Endodermal cell (in vitro differentiated cells): ENCODE measurements around the gene RSPRY1. TPM values are rescaled to one million over a fixed set of nuclear protein-coding genes. Genes with fewer than 3 reads are reported as not detected.

ENCODE experiments used
- DNase-seq: peaks from one replicate; pipeline ENCODE4 v3.0.0-alpha.2; 2017
- H3K27ac ChIP-seq: 2 replicates; pipeline ENCODE4 v1.5.1; 2013; ENCODE audit warnings: mild to moderate bottlenecking, low read depth, low read length, moderate library complexity
- H3K27me3 ChIP-seq: 2 replicates; pipeline ENCODE4 v1.6.1; 2013; ENCODE audit warnings: mild to moderate bottlenecking, low read length, moderate library complexity; ENCODE audit not compliant: insufficient read depth, control insufficient read depth, poor library complexity, severe bottlenecking
- H3K36me3 ChIP-seq: 2 replicates; pipeline ENCODE4 v1.7.0; 2013; ENCODE audit warnings: mild to moderate bottlenecking, low read length, moderate library complexity; ENCODE audit not compliant: control insufficient read depth, insufficient read depth
- H3K4me1 ChIP-seq: one replicate; pipeline ENCODE4 v1.7.0; 2013; ENCODE audit warnings: low read length; ENCODE audit not compliant: control insufficient read depth, insufficient read depth
- H3K4me3 ChIP-seq: 2 replicates; pipeline ENCODE4 v1.5.1; 2013; ENCODE audit warnings: mild to moderate bottlenecking, low read length, moderate library complexity
- H3K9ac ChIP-seq: 2 replicates; pipeline ENCODE4 v1.6.1; 2013; ENCODE audit warnings: mild to moderate bottlenecking, low read length, moderate library complexity; ENCODE audit not compliant: poor library complexity, severe bottlenecking; ENCODE audit errors: extremely low read depth
- H3K9me3 ChIP-seq: 2 replicates; pipeline ENCODE4 v1.6.1; 2013; ENCODE audit warnings: mild to moderate bottlenecking, low read length, moderate library complexity; ENCODE audit not compliant: control insufficient read depth
- H3K27ac Mint-ChIP-seq: 2 replicates; pipeline ENCODE4 v1.8.0; 2020; ENCODE audit warnings: mixed read lengths
- H3K27me3 Mint-ChIP-seq: 2 replicates; pipeline ENCODE4 v1.8.0; 2021; ENCODE audit warnings: mild to moderate bottlenecking, mixed read lengths; ENCODE audit not compliant: insufficient read depth
- H3K36me3 Mint-ChIP-seq: 2 replicates; pipeline ENCODE4 v1.8.0; 2020; ENCODE audit warnings: low read depth, mixed read lengths
- H3K4me1 Mint-ChIP-seq: 2 replicates; pipeline ENCODE4 v1.8.0; 2020; ENCODE audit warnings: mixed read lengths
- H3K4me3 Mint-ChIP-seq: 2 replicates; pipeline ENCODE4 v1.8.0; 2020; ENCODE audit warnings: mild to moderate bottlenecking, moderate library complexity, mixed read lengths
- H3K9me3 Mint-ChIP-seq: 2 replicates; pipeline ENCODE4 v1.8.0; 2020; ENCODE audit warnings: mild to moderate bottlenecking, mixed read lengths
- CTCF ChIP-seq: fragments of 200-600 bp; sonication (generic); conservative IDR thresholded peaks from 2 replicates; pipeline ENCODE4 v1.5.0; 2021; ENCODE audit warnings: antibody characterized with exemption, mild to moderate bottlenecking
- WGBS, 2 experiments: methylation state at CpG; one replicate each; pipeline versions ENCODE4 v1.1.5 to v1.1.7; 2013; ENCODE audit warnings: missing lambda C conversion rate in 2 of 2, mixed read lengths in 1 of 2; ENCODE audit not compliant: insufficient coverage in 1 of 2, insufficient read length in 1 of 2; 5-methylcytosine and 5-hydroxymethylcytosine counted together
- total RNA-seq, 2 donors: library from RNA; stranded (reverse); fragmentation: NEBNext Ultra II Directional in 1 of 2; extraction: Animal tissue kit (Norgen Biotek cat#: 25700) in 1 of 2; gene quantifications; 2 replicates in 1 of 2; 3 replicates in 1 of 2; pipeline ENCODE4 v1.2.1, GENCODE V29; 2021

RSPRY1 gene
- total RNA-seq, 2 donors from 2014 or later, result 40.3 to 46.5 TPM

GRCh38 chr16:57147381-57148221 is 38.5 kb upstream of the RSPRY1 start:
- Mint-ChIP-seq H3K27ac (no peak overlapping the region), H3K4me3 (no peak overlapping the region), H3K27me3 (no peaks in the 10 kb centered on the region), H3K4me1 (peaks cover 40% of the 10 kb centered on the region), H3K36me3 (peaks cover 2% of the 10 kb centered on the region), H3K9me3 (no peaks in the 10 kb centered on the region)
- Histone ChIP-seq H3K4me3 (no peak overlapping the region), H3K27ac (peak overlapping the region; percentile 41), H3K27me3 (no peaks in the 10 kb centered on the region), H3K36me3 (peaks cover 12% of the 10 kb centered on the region), H3K9me3 (no peaks in the 10 kb centered on the region), H3K4me1 (peaks cover 13% of the 10 kb centered on the region), H3K9ac (no peak overlapping the region)
- DNase-seq, result peak; percentile 46
- TF ChIP-seq CTCF, result no peak
- 41 to 69% methylated on average over 3 to 14 of the region's 14 CpGs for WGBS, 2 experiments

GRCh38 chr16:57148481-57148880 is 37.6 kb upstream of the RSPRY1 start:
- DNase-seq, result no peak
- H3K4me1 ChIP-seq, result peaks cover 13% of the 10 kb centered on the region
- H3K27me3 ChIP-seq, result no peaks in the 10 kb centered on the region
- no peak overlapping the region for H3K4me3 ChIP-seq
- Mint-ChIP-seq H3K4me3 (no peak overlapping the region), H3K4me1 (peaks cover 47% of the 10 kb centered on the region), H3K27me3 (no peaks in the 10 kb centered on the region), H3K9me3 (no peaks in the 10 kb centered on the region), H3K27ac (peak overlapping the region; percentile 55), H3K36me3 (peaks cover 11% of the 10 kb centered on the region)
- H3K9me3 ChIP-seq, result no peaks in the 10 kb centered on the region
- H3K27ac ChIP-seq, result no peak overlapping the region
- TF ChIP-seq CTCF, result peak; percentile 11
- no peak overlapping the region for H3K9ac ChIP-seq
- H3K36me3 ChIP-seq, result peaks cover 20% of the 10 kb centered on the region
- WGBS, 2 experiments, result 89 to 98% methylated on average over 5 to 6 of the region's 6 CpGs

- Mint-ChIP-seq H3K9me3 (no peaks in the 10 kb centered on the region), H3K27me3 (no peaks in the 10 kb centered on the region), H3K4me3 (no peak overlapping the region), H3K4me1 (peaks cover 54% of the 10 kb centered on the region), H3K36me3 (peaks cover 20% of the 10 kb centered on the region), H3K27ac (no peak overlapping the region)
- no peak overlapping the region for H3K9ac ChIP-seq
- no peaks in the 10 kb centered on the region for H3K9me3 ChIP-seq
- no peak for TF ChIP-seq CTCF
- no peaks in the 10 kb centered on the region for H3K27me3 ChIP-seq
- H3K4me3 ChIP-seq, result no peak overlapping the region
- H3K36me3 ChIP-seq, result peaks cover 30% of the 10 kb centered on the region
- H3K4me1 ChIP-seq, result peaks cover 15% of the 10 kb centered on the region
- 95 to 98% methylated on average over 5 to 10 of the region's 10 CpGs for WGBS, 2 experiments
- no peak overlapping the region for H3K27ac ChIP-seq
- DNase-seq, result no peak
Measured at GRCh38 chr16:57149391-57149790, 36.7 kb upstream of the RSPRY1 start.
